ENCODE data around the gene CEACAM16. TPM values are rescaled to one million over a fixed set of nuclear protein-coding genes. Genes with fewer than 3 reads are reported as not detected.

The CEACAM16 gene
- total RNA-seq, 2 donors from 2014 or later = not detected

DNA sequence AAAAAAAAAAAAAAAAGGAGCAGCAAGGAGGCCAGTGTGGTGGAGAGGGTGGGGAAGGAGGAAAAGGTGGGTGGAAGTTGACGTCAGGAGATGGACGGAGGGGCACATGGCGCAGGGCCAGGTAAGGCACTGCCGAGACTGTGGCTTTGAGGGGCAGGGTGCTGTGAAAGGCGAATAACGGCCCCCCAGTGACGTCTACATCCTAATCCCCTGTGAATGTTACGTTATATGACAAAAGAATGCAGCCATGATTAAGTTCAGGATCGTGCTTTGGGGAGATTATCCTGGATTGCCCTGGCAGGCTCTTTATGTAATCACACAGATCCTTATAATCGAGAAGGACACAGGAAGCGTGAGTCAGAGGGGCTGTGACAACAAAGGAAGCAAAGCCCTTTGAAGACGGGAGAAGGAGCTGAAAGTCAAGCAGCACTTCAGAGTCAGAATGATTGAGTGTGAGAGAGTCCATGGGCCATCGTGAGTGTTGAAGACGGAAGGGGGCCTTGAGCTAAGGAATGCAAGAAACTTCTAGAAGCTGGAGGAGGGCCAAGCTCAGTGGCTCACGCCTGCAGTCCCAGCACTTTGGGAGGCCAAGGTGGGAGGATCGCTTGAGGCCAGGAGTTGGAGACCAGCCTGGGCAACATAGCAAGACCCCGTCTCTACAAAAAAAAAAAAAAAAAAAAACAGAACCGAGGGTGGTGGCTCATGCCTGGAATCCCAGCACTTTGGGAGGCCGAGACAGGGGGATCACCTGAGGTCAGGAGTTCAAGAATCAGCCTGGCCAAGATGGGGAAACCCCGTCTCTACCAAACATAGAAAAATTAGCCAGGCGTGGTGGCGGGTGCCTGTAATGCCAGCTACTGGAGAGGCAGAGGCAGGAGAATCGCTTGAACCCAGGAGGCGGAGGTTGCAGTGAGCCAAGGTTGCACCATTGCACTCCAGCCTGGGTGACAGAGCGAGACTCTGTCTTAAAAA, 13.8 kb upstream of the CEACAM16 start:
- H3K9me3 ChIP-seq = no peaks in the 10 kb centered on the region
- peaks cover 2% of the 10 kb centered on the region for H3K36me3 ChIP-seq
- no peak overlapping the region for H3K4me3 ChIP-seq
- H3K27ac ChIP-seq = peak overlapping the region in 1 of 2 donors; percentile 7
- peaks cover 0 to 16% of the 10 kb centered on the region in 2 donors for H3K4me1 ChIP-seq (ENCODE audit: control insufficient read depth in 1 of 2, low read depth in 2 of 2)
- H3K27me3 ChIP-seq (replicated peaks; ENCODE audit: insufficient read depth) = no peaks in the 10 kb centered on the region
- TF ChIP-seq, protein P1, sequence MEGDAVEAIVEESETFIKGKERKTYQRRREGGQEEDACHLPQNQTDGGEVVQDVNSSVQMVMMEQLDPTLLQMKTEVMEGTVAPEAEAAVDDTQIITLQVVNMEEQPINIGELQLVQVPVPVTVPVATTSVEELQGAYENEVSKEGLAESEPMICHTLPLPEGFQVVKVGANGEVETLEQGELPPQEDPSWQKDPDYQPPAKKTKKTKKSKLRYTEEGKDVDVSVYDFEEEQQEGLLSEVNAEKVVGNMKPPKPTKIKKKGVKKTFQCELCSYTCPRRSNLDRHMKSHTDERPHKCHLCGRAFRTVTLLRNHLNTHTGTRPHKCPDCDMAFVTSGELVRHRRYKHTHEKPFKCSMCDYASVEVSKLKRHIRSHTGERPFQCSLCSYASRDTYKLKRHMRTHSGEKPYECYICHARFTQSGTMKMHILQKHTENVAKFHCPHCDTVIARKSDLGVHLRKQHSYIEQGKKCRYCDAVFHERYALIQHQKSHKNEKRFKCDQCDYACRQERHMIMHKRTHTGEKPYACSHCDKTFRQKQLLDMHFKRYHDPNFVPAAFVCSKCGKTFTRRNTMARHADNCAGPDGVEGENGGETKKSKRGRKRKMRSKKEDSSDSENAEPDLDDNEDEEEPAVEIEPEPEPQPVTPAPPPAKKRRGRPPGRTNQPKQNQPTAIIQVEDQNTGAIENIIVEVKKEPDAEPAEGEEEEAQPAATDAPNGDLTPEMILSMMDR (IDR thresholded peaks at IDR 0.05) = no peak
- ATAC-seq (ENCODE audit: insufficient number of reproducible peaks, low FRiP score, low read depth) (no peak), DNase-seq (ENCODE audit: low spot score) (peak; percentile 38)

- Histone ChIP-seq H3K27ac (no peak overlapping the region), H3K4me1 (ENCODE audit: control insufficient read depth in 1 of 2, low read depth in 2 of 2) (peaks cover 0 to 16% of the 10 kb centered on the region in 2 donors), H3K27me3 (replicated peaks; ENCODE audit: insufficient read depth) (no peaks in the 10 kb centered on the region), H3K4me3 (no peak overlapping the region), H3K36me3 (peaks cover under 1% of the 10 kb centered on the region), H3K9me3 (no peaks in the 10 kb centered on the region)
- no peak for DNase-seq (ENCODE audit: low spot score)
- no peak for ATAC-seq (ENCODE audit: insufficient number of reproducible peaks, low FRiP score, low read depth)
- TF ChIP-seq, protein P1 (IDR thresholded peaks at IDR 0.05) = no peak
These were observed 13.1 kb upstream of the CEACAM16 start for GRCh38 chr19:44685877-44686276.

DNA sequence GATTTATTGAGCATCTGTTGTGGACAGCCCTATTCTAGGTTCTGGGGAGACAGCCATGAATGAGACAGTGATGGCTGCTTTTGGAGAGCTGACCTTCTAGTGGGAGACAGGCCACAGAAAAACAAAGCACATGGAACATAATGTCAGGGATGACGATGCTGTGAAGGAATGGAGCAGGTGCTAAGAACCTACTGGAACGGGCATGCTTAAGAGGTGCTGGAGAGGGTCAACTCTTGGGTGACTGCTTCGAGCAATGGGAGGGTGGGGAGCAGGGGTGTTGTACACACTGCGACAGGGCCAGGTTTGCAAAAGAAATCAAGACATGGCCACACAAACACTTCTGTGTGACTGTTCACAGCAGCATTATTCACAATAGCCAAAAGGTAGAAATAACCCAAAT, 12.1 kb upstream of the CEACAM16 start:
- no peak for ATAC-seq (ENCODE audit: insufficient number of reproducible peaks, low FRiP score, low read depth)
- Histone ChIP-seq H3K4me3 (no peak overlapping the region), H3K27me3 (replicated peaks; ENCODE audit: insufficient read depth) (no peaks in the 10 kb centered on the region), H3K4me1 (ENCODE audit: control insufficient read depth in 1 of 2, low read depth in 2 of 2) (peaks cover under 1 to 22% of the 10 kb centered on the region in 2 donors), H3K36me3 (no peaks in the 10 kb centered on the region), H3K9me3 (no peaks in the 10 kb centered on the region), H3K27ac (no peak overlapping the region)
- DNase-seq (ENCODE audit: low spot score) = no peak
- TF ChIP-seq, protein P1 (IDR thresholded peaks at IDR 0.05) = no peak

GRCh38 chr19:44687888-44688287, 11.1 kb upstream of the CEACAM16 start:
- ATAC-seq (ENCODE audit: insufficient number of reproducible peaks, low FRiP score, low read depth) = no peak
- Histone ChIP-seq H3K27me3 (replicated peaks; ENCODE audit: insufficient read depth) (no peaks in the 10 kb centered on the region), H3K4me1 (ENCODE audit: control insufficient read depth in 1 of 2, low read depth in 2 of 2) (peaks cover 5 to 32% of the 10 kb centered on the region in 2 donors), H3K4me3 (no peak overlapping the region), H3K27ac (no peak overlapping the region), H3K36me3 (no peaks in the 10 kb centered on the region), H3K9me3 (no peaks in the 10 kb centered on the region)
- DNase-seq (ENCODE audit: low spot score) = no peak
- TF ChIP-seq, protein P1 (IDR thresholded peaks at IDR 0.05) = no peak

GRCh38 chr19:44689290-44690130, 9.4 kb upstream of the CEACAM16 start:
- DNase-seq (ENCODE audit: low spot score) (peak; percentile 33), ATAC-seq (ENCODE audit: insufficient number of reproducible peaks, low FRiP score, low read depth) (no peak)
- Histone ChIP-seq H3K9me3 (no peaks in the 10 kb centered on the region), H3K4me1 (ENCODE audit: control insufficient read depth in 1 of 2, low read depth in 2 of 2) (peaks cover 5 to 35% of the 10 kb centered on the region in 2 donors), H3K27me3 (replicated peaks; ENCODE audit: insufficient read depth) (no peaks in the 10 kb centered on the region), H3K36me3 (no peaks in the 10 kb centered on the region), H3K27ac (no peak overlapping the region), H3K4me3 (no peak overlapping the region)
- TF ChIP-seq, protein P1 (IDR thresholded peaks at IDR 0.05) = peak; percentile 92

All from thoracic aorta (tissue), 2 donors.